ENCODE measurements around the gene BRCA2. TPM values are rescaled to one million over a fixed set of nuclear protein-coding genes. Genes with fewer than 3 reads are reported as not detected.

Gene BRCA2
- total RNA-seq, 2 donors from 2014 or later, result 11.0 to 28.5 TPM

DNA sequence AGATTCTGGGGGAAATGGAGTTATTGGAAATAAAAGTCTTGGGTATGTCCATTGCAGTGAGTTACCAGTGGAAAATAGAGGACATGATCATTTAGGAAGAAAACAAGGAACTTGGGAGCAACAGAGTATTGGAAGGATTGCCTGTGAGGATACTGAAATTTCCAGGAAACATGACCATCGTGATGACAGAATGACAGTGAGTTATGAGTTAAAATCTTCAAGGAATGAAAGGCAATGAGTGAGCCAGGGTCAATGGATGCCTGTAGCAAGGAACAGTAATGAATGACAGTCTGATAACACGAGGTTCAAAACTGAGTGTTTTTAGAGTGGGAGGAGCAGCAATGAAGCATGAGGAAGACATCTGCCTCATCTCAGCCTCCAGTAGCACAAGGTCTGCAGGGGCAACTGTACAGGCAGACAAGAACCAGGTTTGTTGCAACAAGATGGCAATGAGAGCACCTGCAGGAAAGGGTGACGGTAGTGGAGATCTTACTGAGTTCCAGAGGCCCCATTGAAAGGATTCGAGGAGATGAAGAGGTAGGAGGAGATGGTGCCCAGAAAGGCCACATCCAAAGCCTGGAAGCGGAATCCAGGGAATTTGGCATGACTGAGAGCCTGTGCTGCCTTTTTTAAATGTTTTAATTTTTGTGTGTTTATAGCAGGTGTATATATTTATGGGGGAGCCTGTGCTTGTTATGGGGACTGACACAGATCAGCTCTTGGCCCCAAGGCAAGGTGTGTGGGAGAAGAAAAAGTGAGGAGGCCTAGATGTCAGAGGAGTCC, 68.7 kb downstream of the BRCA2 start:
- Mint-ChIP-seq H3K4me3 (no peak overlapping the region), H3K27ac (no peak overlapping the region)

DNA sequence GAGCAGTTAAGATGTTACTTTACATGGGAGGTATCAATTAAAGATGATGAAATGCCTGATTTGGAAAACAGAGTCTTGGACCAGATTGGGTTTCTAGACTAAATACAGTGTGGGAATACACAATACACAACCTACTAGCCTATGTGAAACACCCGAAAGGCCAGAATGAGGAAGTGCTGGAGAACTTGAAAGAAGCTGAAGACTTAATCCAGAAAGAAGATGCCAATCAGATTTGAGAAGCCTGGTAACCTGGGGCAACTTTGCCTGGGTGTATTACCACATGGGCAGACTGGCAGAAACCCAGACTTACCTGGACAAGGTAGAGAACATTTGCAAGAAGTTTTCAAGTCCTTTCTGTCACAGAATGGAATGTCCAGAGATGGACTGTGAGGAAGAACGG, 69.4 kb downstream of the BRCA2 start:
- no peaks in the 10 kb centered on the region for H3K36me3 Mint-ChIP-seq
- no peak overlapping the region for H3K27ac Mint-ChIP-seq
- H3K27me3 Mint-ChIP-seq, result no peaks in the 10 kb centered on the region
- no peak overlapping the region for H3K4me3 Mint-ChIP-seq
- H3K9me3 Mint-ChIP-seq, result no peaks in the 10 kb centered on the region
- H3K4me1 Mint-ChIP-seq (ENCODE audit: low read depth in 2 of 2), result peaks cover 3 to 11% of the 10 kb centered on the region in 2 donors
- DNase-seq (ENCODE audit: low spot score) (no peak), ATAC-seq (no peak)

More for the DNA sequence above, 68.7 kb downstream of the BRCA2 start:
- Mint-ChIP-seq H3K36me3 (no peaks in the 10 kb centered on the region), H3K4me1 (ENCODE audit: low read depth in 2 of 2) (peaks cover 3 to 4% of the 10 kb centered on the region in 2 donors), H3K9me3 (no peaks in the 10 kb centered on the region), H3K27me3 (no peaks in the 10 kb centered on the region)
- DNase-seq (ENCODE audit: low spot score) (no peak), ATAC-seq (no peak)

DNA sequence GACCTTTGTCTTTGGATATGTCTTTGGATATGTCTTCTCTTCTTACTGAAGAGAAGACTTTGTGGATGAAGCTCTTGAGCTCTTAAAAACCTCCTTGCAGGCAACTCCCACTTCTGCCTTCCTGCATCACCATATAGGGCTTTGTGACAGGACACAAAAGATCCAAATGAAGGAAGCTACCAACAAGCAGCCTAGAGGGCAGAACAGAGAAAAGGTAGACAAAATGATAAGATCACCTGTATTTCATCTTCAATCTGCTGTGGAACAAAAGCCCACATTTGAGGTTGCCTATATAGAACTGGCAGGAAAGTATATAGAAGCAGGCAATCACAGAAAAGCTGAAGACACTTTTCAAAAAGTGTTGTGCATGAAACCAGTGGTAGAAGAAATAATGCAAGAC, 70.1 kb downstream of the BRCA2 start:
- no peak overlapping the region for H3K27ac Mint-ChIP-seq
- H3K4me1 Mint-ChIP-seq (ENCODE audit: low read depth in 2 of 2), result peaks cover 8 to 18% of the 10 kb centered on the region in 2 donors
- no peak for ATAC-seq
- H3K27me3 Mint-ChIP-seq, result no peaks in the 10 kb centered on the region
- DNase-seq (ENCODE audit: low spot score), result no peak
- no peaks in the 10 kb centered on the region for H3K9me3 Mint-ChIP-seq
- no peaks in the 10 kb centered on the region for H3K36me3 Mint-ChIP-seq
- no peak overlapping the region for H3K4me3 Mint-ChIP-seq

DNA sequence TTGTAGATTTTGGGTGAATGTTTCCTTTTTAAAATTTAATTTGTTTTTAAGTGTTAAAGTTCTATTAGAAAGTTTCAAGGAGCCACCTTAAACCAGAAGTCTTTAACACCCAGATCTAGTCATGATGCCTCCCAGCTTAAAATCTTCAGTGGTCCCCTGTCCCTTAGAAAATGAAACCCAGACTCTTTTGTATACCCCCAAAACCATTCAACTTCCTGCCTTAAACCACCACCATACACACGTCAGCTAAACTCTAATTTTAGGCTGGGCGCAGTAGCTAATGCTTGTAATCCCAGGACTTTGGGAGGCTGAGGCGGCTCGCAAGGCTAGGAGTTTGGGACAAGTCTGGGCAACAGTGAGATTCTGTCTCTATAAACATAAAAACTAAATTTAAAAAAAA, 74.7 kb downstream of the BRCA2 start:
- Mint-ChIP-seq H3K9me3 (no peaks in the 10 kb centered on the region), H3K36me3 (no peaks in the 10 kb centered on the region), H3K4me3 (peak overlapping the region; percentile 52), H3K4me1 (ENCODE audit: low read depth in 2 of 2) (peaks cover 16 to 31% of the 10 kb centered on the region in 2 donors), H3K27ac (peak overlapping the region; percentile 59 to 61), H3K27me3 (no peaks in the 10 kb centered on the region)
- peak in 1 of 2 donors; percentile 90 for ATAC-seq
- DNase-seq (ENCODE audit: low spot score), result no peak

DNA sequence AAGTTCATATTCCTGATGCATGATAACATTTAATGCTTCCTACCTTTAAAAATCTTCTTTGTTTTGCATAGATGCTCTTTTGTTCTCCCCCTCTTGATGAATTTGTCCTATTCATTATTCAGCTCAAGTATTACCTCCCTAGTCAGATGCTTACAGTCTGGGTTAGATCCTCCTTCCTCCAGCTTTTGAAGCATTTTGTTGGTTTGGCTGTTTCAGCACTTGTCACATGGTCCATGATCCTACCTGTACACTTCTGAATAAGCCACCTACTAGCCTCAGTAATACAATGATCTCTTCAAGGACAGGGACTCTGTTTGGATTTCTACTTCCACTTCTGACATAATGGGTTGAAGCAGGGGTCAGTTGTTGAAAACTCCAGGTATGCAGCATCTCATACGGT, 75.2 kb downstream of the BRCA2 start:
- H3K4me3 Mint-ChIP-seq, result peak overlapping the region; percentile 52
- DNase-seq (ENCODE audit: low spot score), result no peak
- H3K4me1 Mint-ChIP-seq (ENCODE audit: low read depth in 2 of 2), result peaks cover 16 to 31% of the 10 kb centered on the region in 2 donors
- no peak for ATAC-seq
- peak overlapping the region; percentile 59 to 61 for H3K27ac Mint-ChIP-seq
- no peaks in the 10 kb centered on the region for H3K9me3 Mint-ChIP-seq
- no peaks in the 10 kb centered on the region for H3K36me3 Mint-ChIP-seq
- no peaks in the 10 kb centered on the region for H3K27me3 Mint-ChIP-seq

DNA sequence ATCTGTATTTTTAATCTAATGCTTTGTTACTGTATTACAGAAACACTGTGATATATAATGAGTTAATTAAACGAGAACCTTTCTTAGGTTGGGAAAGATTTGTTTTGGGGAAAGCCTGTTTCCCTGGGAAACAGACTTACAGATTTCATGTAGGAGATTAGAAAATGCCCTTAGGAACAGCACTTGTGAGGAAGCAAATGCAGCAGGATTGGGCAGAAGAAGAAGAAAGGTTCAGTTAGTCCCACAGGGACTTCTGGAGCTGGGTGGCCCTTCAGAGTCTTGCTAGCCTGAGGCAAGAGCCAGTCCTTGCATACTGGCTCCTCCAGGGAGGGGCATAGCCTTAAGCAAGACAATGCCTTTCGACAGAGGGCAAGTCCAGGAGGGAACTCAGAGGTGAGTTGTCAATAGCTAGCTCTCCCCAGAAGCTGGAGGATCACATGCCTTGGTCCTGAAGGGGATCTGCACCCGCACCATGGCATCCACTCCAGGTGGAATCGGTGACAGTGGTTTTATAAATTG, 75.9 kb downstream of the BRCA2 start:
- peaks cover 16 to 31% of the 10 kb centered on the region in 2 donors for H3K4me1 Mint-ChIP-seq (ENCODE audit: low read depth in 2 of 2)
- H3K36me3 Mint-ChIP-seq, result no peaks in the 10 kb centered on the region
- DNase-seq (ENCODE audit: low spot score) (no peak), ATAC-seq (no peak)
- H3K27me3 Mint-ChIP-seq, result no peaks in the 10 kb centered on the region
- peak overlapping the region; percentile 59 to 61 for H3K27ac Mint-ChIP-seq
- H3K9me3 Mint-ChIP-seq, result no peaks in the 10 kb centered on the region
- no peak overlapping the region for H3K4me3 Mint-ChIP-seq

DNA sequence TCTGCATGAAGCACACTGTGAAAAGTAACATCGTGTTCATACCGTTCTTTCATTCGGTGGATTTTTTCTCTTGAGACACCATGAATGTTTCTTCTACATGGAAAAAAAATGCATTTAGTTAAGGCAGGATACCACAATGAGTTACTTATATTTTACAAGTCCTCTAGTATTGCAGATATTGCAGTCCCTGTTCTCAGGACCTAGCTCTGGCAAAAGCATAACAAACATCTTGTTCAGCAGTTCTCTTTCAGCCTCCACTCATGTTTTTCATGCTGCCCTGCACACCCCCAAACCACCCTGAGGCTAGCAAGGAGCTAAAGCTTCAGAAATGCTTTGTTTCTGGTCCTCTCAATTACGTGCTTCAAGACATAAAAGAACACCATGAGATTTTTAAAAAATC, 87.8 kb downstream of the BRCA2 start:
- Mint-ChIP-seq H3K27ac (no peak overlapping the region), H3K4me3 (no peak overlapping the region), H3K27me3 (no peaks in the 10 kb centered on the region), H3K36me3 (peaks cover 26% of the 10 kb centered on the region), H3K4me1 (ENCODE audit: low read depth in 2 of 2) (peaks cover 1 to 7% of the 10 kb centered on the region in 2 donors), H3K9me3 (no peaks in the 10 kb centered on the region)
- no peak for ATAC-seq
- no peak for DNase-seq (ENCODE audit: low spot score)

DNA sequence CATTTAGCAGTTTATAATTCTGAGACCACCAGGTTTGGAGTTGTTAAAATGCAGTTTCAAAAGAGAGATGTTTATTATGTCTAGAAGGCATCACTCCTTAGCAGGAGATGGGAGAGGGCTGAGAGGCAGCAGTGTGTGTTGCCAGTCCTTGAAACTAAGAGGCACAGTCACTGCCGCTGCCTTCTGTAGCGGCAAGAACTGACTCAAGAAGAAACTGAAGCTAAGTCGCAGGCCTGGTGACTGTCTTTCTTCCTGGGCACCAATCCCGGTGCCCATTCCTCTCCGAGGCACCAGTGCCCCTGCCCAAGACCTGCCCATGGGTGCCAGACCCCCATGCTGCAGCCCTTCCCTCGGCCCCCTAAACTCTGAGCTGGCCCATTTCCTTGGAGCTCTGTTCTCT, 92.5 kb downstream of the BRCA2 start:
- peak overlapping the region; percentile 23 for H3K4me3 Mint-ChIP-seq
- H3K27ac Mint-ChIP-seq, result peak overlapping the region; percentile 55 to 74
- peaks cover 12% of the 10 kb centered on the region for H3K36me3 Mint-ChIP-seq
- H3K9me3 Mint-ChIP-seq, result no peaks in the 10 kb centered on the region
- no peaks in the 10 kb centered on the region for H3K27me3 Mint-ChIP-seq
- ATAC-seq, result peak; percentile 28 to 75
- peaks cover 15 to 19% of the 10 kb centered on the region in 2 donors for H3K4me1 Mint-ChIP-seq (ENCODE audit: low read depth in 2 of 2)
- no peak for DNase-seq (ENCODE audit: low spot score)

DNA sequence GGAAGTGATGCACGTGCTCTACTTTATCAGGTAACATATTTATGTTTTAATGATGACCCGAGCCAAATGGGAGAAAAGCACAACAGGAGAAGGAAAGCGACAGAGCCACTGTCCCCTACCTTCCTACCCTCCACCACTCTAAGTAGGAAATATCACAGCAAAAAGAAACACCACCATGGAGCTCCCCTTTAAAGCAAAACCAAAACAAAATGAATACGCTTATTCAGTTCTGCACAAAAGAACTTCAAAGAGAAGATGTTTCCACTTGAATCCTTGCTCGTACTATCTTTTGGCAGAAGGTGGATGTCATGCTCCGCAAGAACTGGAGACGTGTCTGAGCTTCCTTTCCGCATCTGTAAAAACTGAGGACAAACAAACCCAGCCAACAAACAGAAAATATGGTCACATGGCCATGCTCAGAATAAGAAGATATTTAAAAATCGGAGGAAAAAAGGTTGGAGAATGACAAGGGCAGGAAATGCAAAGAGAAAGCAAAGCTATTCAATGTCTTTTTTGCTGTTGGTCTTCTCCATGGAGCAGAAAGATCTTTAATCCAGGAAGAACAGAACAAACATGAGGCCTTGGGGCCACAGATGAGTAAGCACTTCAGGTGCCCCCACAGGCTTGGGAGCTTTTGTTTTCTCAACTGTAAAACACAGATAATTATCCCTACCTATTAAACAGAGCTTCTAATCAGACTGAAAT, 93.1 kb downstream of the BRCA2 start:
- Mint-ChIP-seq H3K27me3 (no peaks in the 10 kb centered on the region), H3K4me3 (peak overlapping the region; percentile 23), H3K27ac (peak overlapping the region; percentile 55 to 74), H3K9me3 (no peaks in the 10 kb centered on the region), H3K36me3 (peaks cover 9% of the 10 kb centered on the region), H3K4me1 (ENCODE audit: low read depth in 2 of 2) (peaks cover 15 to 19% of the 10 kb centered on the region in 2 donors)
- DNase-seq (ENCODE audit: low spot score) (no peak), ATAC-seq (no peak)

DNA sequence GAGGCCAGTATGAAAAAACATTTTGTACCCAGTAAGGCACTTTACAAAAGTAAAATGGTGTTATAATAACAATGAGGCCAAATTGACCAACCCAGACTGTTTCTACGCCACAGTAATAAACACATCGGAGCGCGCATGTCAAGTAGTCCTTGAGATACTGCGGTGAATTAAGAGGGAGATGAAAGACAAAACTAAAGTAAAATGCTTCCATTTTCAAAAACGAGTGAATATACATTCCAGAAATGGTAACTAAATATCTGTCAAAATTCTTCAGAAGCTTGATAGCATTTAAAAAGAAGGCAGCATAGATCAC, 93.6 kb downstream of the BRCA2 start:
- ATAC-seq, result no peak
- no peak for DNase-seq (ENCODE audit: low spot score)
- H3K4me3 Mint-ChIP-seq, result no peak overlapping the region
- H3K4me1 Mint-ChIP-seq (ENCODE audit: low read depth in 2 of 2), result peaks cover 15 to 19% of the 10 kb centered on the region in 2 donors
- H3K27me3 Mint-ChIP-seq, result no peaks in the 10 kb centered on the region
- no peaks in the 10 kb centered on the region for H3K9me3 Mint-ChIP-seq
- peaks cover 9% of the 10 kb centered on the region for H3K36me3 Mint-ChIP-seq
- H3K27ac Mint-ChIP-seq, result peak overlapping the region in 1 of 2 donors; percentile 74

DNA sequence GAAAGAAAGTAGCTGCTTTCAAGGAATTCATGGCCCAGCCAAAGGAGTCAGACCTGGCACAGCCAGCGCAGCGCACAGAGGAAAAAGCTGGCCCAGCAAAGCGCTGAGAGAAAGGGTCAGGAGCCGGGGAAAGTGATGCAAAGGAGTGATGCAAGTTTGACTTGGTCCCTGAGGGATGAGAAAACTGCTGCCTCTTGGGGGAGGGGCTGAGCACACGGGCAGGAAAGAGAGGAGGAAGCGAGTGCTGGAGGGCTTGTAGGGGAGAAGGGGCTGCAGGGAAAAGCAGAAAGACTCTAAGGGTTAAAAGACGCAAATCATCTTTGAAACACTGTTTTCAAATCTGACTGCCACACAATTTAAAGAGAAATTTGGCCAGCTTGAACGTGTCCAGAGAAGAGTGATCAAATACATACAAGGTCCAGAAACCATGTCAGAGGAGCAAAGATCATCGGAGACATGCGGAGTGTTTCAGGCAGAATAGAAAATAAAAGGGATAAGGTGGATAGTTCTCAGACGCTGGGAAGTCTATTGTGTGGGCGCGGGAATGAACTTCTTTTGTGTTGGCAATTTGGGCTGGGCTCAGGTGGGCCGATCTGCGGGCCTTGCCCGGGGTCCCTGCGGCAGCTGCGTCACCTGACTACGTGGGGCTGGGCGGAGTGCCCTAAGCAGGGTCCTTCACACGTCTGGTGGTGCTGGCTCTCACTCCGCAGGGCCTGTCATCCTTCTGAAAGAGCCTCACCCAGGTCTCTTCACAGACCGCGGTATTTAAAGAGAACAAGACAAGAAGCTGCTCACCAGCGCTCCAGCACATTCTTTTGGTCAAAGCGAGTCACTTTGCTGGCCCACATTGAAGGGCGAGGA, 94.5 kb downstream of the BRCA2 start:
- Mint-ChIP-seq H3K36me3 (peaks cover 9% of the 10 kb centered on the region), H3K27ac (peak overlapping the region in 1 of 2 donors; percentile 24), H3K4me3 (no peak overlapping the region), H3K27me3 (no peaks in the 10 kb centered on the region), H3K9me3 (no peaks in the 10 kb centered on the region), H3K4me1 (ENCODE audit: low read depth in 2 of 2) (peaks cover 15 to 19% of the 10 kb centered on the region in 2 donors)
- ATAC-seq (no peak), DNase-seq (ENCODE audit: low spot score) (no peak)

DNA sequence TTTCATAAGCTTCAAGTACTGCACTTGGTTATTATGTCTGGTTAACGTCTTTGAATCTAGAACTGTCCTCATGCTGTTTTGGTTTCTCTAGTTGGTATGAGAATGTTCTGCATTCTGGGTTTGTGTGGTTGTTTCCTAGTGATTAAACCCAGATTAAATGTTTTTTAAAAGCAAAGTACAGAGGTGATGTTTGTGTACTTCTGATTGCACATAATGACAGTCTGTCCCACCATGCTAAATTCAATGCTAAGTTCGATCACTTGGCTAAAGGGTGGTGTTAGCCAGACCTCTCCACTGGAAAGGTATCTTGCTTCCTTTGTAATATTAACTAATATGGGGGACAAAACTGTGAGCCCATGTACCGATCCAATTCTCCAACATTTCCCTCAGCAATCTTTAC, 98.0 kb downstream of the BRCA2 start:
- Mint-ChIP-seq H3K27ac (no peak overlapping the region), H3K4me1 (ENCODE audit: low read depth in 2 of 2) (peaks cover 17 to 18% of the 10 kb centered on the region in 2 donors)

DNA sequence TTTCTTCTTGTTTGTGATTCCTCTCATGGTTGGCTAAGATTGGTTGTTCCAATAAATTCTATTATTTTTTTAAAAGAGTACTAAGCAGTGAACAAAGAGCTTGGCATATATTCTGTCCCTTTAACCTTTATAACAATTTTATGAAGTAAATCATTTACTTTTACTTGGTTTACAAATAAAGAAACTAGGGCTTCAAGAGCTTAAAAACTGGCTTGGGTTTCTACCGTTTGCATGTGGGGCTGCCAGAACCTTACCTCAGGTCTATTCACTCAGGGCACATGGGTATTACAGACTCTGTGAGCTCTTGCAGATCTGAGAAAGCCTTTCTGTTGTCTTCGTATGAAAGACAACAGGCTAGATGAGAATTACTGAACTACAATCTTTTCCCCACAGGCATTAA, 99.3 kb downstream of the BRCA2 start:
- Mint-ChIP-seq H3K4me1 (ENCODE audit: low read depth in 2 of 2) (peaks cover 8 to 10% of the 10 kb centered on the region in 2 donors), H3K27ac (no peak overlapping the region), H3K27me3 (no peaks in the 10 kb centered on the region), H3K9me3 (no peaks in the 10 kb centered on the region), H3K36me3 (peaks cover 13% of the 10 kb centered on the region), H3K4me3 (no peak overlapping the region)
- ATAC-seq (no peak), DNase-seq (ENCODE audit: low spot score) (no peak)

More for the DNA sequence above, 98.0 kb downstream of the BRCA2 start:
- H3K27me3 Mint-ChIP-seq, result no peaks in the 10 kb centered on the region
- no peaks in the 10 kb centered on the region for H3K9me3 Mint-ChIP-seq
- DNase-seq (ENCODE audit: low spot score) (no peak), ATAC-seq (no peak)
- H3K36me3 Mint-ChIP-seq, result peaks cover 5% of the 10 kb centered on the region
- no peak overlapping the region for H3K4me3 Mint-ChIP-seq

Data from natural killer cell treated with Interleukin-12 subunit alpha and Interleukin-12 subunit beta and Interleukin-15 and Interleukin-18, amount 100 ng/mL, for 72 hours (primary cell).